SHP77 treated with DMSO at 0.1 percent for 48 hours (cell line): ENCODE measurements around the gene VARS2.
A peak's percentile ranks its signal among the peaks of the same experiment; 100 is the strongest.
"Not testable (repeated sequence)": the region's sequence is repeated elsewhere in the genome, so short reads cannot be mapped to it uniquely, and the experiment has no call there.

ENCODE experiments used
- DNase-seq: peaks from one replicate; lab custom pipeline; 2025; lab: John Stamatoyannopoulos, UW

Gene VARS2

DNA sequence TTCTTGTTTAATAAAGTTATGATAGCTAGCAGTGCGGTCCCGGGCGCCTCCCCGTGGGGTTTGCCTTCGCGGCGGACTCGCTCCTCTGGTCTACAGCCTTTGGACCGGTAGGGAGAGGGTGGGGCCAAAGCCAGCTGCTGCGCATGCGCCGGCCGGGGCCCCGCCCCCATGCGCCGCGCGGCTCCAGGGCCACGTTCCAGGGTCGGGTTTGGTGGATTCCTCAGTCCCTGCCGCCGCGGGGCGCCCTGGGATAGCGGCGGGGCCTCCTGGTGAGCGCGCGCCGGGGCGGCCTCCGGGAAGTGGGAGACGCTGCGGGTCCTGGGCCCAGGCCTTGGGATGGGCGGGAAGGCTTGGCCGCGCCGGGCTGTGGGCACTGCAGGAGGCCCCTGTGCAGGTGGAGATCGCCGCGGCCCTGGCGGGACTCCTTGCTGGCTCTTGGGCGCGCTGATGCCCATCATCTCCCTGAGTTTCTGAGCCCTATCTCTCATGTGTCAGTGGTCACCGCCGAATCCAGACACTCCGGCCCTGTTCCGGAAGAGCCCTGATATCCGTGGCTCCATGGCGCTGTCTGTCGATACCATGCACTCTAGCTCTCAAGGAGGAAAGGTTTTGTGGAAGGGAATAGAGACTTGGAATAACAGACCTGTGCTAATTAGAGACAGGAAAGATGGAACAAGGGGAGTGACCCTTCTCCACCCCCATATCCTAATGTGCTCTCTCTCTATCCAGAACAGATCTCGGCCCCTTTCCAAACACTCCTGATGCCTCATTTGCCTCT is at the start of gene VARS2:
TSS of gene VARS2 (plus strand) at position 163 of the 778 bp plus-strand sequence. CDS start at position 762, 599 bp downstream.
- peak; percentile 83 for DNase-seq

DNA sequence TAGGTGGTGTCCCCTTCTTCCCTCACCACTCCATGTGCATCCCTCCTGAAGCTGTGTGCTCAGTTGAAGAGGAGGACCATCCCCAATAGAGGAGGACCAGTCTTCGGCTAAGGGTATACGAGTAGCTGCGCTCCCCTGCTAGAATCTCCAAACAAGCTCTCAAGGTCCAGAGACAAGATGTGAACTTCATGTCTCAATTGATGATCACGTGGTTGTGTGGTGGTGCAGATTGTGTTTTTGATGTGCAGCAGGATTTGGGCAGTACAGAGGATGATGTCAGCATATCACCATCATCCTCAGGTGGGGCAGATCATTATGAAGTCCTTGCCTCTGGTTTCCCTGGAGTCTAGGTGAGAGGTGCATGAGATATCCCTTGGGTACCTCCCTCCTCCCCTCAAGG is 49.7 kb upstream of the VARS2 start:
- DNase-seq: no peak

DNA sequence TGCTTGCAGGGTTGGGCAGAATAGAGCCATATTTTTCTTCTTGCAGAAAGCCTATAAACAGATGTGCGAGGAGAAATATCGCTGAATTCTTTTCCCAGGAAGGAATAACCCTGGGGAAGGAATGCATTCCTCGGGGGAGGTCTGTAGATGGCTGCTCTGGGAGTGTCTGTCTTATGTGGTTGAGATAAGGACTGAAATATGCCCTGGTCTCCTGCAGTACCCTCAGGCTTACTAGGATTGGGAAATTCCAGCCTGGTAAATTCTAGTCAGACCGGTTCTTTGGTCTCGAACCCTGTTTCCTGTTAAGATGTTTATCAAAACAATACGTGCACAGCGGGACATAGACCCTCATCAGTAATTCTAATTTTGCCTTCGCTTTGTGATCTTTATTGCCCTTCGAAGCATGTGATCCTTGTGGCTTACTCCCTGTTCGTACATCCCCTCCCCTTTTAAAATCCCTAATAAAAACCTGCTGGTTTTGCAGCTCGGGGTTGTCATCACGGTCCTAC is 44.7 kb upstream of the VARS2 start:
- not testable (repeated sequence) for DNase-seq

DNA sequence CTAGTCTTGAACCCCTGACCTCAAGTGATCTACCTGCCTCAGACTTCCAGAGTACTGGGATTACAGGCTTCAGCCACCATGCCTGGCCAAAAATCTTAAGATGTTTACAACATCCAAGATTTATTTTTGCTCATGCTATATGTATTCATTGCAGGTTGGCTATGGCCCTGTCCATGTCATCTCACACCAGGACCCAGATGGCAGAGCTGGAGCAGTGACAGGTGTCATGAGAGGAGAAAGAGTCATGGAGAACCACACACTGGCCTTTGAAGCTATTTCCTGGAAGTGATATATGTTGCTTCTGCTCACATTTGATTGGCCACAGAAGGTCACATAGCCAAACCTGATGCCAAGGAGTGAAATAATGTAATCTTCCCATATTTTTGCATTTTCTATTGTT is 43.5 kb upstream of the VARS2 start:
- DNase-seq: no peak

DNA sequence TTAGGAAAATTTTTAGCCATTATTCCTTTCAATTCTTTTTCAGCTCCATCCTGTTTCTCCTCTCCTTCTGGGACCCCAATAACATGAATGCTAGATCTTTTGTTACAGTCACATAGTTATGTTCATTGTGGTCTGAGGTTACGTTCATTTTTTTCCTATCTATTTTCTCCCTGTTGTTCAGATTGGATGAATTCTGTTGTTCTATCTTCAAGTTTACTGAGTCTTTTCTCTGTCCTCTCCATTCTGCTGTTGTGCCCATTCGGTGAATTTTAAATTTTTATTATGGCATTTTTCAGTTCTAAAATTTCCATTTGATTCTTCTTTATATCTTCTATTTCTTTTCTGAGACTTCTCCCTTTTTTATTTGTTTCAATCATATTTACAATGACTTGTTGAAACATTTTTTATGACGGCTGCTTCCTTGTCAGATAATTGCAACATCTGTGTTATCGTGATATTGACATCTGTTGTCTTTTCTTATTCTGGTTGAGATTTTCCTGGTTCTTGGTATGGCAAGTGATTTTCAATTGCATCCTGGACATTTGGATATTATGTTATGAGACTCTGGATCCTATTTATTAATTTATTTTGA is 42.4 kb upstream of the VARS2 start:
- DNase-seq: no peak

DNA sequence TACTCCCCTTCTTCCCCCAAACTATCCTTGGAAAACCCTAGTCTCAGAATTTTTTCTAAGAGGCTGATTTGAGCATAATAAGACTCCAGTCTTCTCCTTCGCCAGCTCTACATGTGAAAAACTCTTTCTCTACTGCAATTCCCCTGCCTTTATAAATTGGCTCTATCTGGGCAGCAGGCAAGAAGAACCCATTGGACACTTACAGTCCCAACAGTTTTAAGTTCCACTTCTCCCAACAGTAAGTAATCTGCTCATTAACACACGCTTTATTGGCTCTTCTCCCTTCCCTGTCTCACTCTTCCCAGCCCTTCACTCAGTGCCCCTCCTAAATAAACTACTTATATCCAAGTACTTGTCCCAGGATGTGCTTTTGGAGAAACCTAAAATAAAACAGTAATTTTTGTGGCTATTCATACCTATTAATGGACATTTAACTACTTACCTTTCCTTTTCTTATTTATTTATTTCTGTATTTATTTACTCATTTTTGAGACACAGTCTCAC is 40.8 kb upstream of the VARS2 start:
- no peak for DNase-seq

DNA sequence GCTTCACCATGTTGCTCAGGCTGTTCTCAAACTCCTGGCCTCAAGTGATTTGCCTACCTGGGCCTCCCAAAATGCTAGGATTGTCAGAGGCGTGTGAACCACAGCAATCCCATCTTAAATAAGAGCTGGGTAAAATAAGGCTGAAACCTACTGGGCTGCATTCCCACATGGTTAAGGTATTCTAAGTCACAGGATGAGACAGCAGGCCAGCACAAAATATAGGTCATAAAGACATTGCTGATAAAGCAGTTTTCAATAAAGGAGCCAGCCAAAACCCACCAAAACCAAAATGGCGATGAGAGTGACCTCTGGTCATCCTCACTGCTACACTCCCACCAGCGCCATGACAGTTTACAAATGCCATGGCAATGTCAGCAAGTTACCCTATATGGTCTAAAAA is 40.2 kb upstream of the VARS2 start:
- DNase-seq: not testable (repeated sequence)

DNA sequence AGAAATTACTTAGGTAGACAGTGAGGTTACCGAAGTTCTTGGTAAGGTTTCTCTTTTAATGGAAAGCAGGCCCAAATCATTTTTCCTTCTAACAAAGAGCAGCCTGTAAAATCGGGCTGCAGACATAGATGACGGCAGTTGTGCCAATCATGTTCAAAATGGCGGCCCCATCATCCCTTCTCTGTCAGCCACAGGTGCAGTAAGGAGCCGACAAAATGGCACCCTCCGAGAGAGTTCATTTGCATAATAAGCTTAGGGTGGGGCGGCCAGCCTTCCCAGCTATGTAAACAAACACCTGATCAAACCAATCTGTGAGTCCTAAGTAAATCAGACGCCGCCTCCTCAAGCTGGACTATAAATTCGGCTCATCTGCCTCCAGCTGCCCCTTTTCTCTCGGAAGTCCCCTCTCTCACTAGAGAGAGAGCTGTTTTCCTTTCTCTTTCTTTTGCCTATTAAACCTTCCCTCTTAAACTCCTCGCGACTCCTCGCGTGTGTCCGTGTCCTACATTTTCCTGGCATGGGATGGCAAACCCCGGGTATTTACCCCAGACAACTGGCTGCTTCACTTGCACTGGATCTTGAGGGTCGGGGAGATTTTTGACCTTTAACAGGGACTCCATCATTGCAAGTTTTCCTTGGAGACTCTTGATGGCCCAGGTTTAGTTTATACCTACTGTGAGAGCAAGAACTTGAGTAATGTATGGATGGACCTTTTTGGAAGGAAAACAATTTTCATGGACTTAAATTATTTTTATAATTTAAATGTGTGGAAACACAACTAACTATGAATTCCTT is 38.6 kb upstream of the VARS2 start:
- DNase-seq: no peak

DNA sequence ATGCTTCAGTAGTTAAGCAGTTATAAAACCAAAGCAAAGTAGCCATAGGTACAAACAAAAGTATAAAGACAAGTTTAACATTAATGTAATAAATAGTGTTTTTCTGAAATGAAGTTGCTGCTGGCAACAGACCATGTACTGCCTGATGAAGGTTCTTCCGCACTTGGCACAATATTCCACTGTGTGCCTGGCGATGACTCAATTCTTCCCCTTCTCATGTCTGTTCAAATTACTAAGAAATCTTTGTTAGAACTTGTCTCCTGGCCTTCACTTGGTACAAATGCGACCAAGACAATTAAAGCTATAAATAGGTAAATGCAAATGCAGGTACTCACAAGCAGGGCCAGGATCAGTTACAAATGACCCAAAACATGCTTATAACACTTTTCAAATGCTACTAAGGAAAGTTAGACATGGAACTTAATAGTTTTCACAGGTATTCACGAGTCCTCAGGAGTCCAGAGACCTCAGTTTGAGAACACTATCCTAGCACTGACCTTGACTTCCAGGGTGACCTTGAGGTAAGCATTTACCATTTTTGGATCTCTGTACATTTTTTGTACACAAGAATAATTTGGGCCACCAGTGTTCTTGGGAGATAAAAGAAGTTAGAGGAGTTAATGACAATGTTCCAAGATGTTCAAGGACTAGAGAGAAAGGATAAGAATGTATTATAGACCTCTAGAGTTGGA is 37.9 kb upstream of the VARS2 start:
- DNase-seq: no peak

DNA sequence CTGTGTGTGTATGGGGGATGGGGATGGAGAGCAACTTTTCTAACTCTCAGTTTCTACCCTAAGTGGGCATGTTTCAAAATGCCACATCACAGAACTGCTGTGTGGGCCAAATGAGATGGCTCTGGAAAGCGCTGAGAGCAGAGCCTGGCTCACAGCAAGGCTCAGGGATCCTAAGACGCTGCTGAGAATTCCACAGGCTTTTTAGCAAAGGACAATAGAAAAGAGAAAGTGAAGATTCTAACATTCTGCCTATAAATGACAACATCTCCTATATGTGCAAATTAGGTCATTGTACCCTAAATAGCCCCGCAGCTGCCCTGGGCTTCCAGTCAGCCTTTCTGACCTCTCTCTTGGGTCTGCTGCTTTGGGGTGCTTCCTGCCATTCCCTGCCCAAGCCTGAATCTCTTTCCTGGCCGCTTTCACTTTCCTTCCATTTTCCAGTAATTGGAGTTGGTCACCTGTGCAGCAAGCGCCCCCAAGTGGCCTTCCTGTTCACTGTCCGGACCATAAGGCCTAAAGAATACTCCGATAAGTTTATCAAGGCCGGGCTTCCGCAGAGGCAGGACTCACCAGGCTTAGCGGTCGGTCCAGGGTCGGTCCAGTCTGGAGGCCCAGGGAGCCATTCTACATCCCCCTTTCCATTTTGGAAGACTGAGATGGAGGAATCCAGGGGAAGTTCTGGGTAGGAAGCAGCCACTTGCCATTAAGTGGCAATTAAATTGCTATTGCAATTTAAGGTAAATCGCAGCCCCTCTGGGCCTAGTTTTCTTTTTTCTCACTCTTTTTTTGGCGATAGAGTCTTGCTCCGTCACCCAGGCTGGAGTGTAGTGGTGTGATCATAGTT is 36.4 kb upstream of the VARS2 start:
- peak; percentile 82 for DNase-seq

DNA sequence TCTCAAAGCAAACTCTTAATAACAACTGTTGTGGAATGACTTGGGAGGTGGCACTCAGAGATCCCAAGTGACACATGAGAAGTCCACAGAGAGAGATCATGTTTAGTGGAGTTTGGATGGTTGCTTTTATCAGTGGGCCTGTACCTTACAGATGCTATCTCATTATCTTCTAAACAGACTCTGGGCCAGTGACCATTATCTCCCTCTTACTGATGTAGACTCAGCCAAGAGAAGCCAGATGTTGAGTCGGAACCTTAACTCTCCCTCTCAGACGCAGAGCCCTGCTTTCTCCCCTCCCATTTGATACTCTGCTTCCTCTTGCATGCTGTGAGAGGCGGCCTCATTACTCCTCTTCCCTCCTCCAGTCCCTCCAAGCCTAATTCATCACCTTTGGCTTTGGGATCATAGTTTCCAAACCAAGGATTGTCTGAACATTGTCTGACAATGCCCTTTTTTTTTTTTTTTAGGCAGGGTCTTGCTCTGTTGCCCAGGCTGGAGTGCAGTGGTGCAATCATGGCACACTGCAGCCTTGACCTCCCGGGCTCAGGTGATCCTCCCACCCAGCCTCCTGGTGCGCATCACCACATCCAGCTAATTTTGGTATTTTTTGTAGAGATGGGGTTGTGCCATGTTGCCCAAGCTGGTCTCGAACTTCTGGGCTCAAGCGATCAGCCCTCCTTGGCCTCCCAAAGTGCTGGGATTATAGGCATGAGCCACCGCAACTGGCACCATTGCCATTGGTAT is 34.2 kb upstream of the VARS2 start:
- DNase-seq: no peak

DNA sequence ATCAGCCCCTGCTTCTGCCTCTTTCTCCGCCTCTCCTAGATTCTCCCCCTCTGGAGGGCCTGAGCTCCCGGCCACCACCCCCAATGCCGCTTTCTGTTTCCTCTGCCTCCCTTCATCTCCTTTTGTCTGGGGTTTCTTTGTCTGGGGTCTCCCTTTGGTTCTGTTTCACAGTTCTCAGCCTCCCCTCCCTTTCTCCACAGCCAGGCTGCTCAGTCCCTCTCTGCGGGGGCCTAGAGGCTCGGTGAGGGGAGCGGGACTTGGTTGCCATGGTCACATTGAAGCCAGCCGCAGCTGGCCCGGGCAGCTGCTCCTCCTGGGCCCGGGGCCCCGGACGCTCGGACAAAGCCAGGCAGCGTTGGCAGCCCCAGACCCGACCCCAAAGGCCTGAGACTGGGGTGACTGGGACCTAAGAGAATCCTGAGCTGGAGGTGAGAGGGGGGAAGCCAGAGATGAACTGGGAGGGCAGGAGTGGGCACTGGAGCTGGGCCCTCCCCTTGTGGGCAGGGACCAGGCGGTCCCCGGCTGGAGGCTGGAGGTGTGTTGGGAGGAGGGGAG is 33.3 kb upstream of the VARS2 start:
- DNase-seq: peak; percentile 20

DNA sequence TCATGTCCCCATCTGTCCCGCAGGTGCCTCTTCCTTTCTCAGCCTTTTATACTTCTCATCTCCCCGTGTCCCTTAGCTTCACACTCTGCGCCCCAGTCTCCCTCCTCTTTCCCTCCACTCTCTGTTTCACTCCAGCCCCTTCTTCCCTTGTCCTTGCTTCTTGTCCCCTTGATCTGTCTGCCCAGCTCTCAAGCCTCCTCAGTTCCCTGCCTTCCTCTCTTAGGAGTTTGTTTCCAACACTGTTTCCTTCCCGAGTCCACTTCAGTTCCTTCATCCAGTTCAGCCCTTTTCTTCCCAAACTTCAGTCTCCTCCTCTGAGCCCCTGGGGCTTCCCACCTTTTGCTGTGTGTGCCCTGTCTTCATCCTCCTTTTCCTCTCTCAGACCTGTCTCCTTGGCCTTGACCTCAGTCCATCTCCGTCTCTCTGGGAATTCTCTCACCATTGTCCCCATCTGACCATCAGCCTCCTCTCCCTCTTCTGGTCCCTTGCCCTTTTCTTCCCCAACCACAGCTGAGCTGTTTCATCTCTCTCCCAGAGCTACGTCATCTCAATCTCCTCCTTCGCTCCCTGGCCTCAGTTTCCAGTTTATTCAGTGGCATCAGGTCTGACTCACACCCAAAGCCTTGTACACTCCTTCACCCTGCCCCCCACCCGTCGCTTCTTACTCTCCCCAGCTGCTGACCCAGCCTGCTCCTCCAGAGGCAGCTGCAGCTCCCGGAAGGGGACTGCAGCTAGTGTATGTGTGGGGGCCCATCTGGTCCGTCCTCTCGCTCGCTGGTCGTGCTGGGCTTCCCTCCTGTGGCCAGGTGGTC is 32.4 kb upstream of the VARS2 start:
- DNase-seq: peak; percentile 20

DNA sequence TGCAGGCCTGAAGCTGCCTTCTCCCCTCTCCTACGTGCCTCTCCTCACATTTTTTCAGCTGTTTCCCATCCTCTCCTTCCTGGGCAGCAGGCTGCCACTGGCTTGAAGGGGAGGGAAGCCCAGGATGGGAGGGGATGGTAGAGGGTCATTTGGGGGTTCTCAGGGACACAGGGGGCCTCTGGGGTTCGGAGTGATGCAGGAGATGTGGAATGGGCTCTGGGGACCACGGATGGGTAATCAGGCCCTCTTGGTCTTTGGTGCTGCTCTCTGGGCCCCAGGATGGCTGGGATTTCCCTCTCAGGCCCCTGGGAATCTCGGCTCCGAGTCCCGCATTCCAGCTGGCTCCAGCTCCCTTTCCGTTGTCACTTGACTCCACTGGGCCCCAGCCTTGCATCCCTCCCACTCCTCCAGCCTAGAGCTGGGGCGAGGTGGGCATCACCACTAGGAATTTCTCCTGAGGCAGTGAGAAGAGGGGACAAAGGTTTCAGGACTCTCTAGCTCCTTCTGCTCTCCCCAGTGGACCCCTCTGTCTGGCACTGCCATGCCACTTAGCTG is 31.8 kb upstream of the VARS2 start:
- DNase-seq: no peak

DNA sequence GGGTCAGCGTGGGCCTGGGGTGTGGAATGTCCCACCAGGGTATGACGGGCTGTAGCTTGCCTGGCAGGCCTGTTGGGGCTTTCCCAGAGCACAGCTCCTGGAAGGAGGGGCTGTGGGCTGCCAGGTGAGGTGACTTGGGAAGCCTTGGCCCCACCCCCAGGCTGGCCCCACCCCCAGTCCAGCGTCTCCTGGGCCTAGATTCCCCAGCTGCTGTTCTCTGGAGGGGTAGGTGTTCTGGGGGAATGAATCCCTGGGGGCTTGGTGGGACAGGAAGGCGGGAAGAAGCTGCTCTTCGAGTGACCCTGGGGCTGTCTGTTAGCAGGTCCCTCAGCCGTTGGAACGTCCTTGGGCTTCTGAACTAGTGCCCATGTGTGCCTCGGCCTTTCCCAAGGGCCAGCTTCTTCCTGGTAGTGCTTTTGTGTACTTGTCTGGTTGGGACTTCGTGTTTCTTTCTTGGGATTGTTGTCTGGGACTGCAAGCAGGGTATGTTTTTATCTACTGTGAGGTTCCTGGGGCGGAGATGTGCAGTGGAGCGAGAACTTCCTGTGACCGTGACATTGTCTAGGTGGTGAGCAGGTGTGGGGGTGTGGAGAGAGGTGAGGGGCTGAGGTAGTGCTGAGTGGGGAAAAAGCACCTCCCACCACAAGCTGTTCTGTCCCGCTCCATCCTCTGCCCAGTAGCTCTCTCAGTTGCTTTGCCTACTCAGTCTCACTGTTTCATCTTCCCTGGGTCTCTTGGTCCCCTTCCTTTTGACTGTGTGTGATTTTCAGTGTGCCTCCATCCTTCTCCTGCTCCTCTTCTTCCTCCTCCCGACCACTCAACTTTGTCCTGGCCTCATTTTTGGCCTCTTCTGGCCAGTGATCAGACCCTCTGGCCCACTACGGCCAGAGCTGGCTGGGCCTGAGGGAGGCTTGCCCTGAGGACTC is 31.0 kb upstream of the VARS2 start:
- no peak for DNase-seq

DNA sequence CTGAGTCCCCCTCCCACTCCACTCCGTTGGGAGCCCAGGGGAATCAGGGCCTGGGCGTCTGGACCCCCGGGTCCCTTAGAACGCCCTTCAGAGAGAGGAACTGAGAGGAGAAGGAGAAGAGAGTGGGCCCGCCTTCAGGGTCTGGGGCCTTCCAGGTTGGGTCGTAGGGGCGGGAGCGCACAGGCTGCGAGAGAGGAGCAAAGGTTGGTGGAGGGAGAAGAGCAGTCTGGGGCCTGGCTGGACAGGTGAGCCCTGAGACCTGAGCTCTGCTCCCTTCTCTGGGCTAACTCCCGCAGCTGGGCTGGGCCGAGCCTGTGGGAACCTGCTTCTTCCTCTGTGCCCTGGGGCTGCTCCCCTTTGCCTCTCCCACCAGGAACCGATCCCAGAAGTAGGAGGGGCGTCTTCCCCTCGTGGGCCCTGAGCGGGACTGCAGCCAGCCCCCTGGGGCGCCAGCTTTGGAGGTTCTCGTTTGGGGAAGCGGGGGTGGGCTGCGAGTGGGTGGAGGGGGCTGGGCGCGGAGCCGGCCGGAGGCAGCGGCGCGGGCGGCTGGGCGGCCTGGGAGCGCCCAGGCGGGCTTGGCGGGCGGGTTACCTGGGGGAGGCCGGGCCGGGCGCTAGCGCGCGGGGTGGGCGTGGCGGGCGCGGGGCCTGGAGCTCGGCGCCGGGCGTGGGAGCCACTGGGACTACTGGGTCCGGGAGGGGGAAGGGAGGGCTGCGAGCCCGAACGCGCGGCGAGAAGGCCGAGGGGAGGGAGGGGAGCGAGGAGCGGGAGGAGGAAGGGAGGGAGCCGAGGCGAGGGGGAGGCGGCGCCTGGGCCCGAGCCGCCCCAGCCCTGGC is 30.1 kb upstream of the VARS2 start, which contains the start of gene DDR1:
TSS of gene DDR1 (plus strand) at position 835 of the 836 bp plus-strand sequence. CDS start 4,211 bp downstream, outside the sequence.
- peak; percentile 8 for DNase-seq
